NCI-H1436 treated with DMSO at 0.1 percent for 48 hours (cell line): ENCODE measurements around the gene PYGM.

ENCODE experiments used
- DNase-seq: peaks from one replicate; lab custom pipeline; 2025; lab: John Stamatoyannopoulos, UW

The PYGM gene

GRCh38 chr11:64735725-64736259, 24.0 kb downstream of the PYGM start:
- DNase-seq: no peak

- DNase-seq: no peak
Measured at GRCh38 chr11:64734811-64735724, 24.7 kb downstream of the PYGM start.

DNA sequence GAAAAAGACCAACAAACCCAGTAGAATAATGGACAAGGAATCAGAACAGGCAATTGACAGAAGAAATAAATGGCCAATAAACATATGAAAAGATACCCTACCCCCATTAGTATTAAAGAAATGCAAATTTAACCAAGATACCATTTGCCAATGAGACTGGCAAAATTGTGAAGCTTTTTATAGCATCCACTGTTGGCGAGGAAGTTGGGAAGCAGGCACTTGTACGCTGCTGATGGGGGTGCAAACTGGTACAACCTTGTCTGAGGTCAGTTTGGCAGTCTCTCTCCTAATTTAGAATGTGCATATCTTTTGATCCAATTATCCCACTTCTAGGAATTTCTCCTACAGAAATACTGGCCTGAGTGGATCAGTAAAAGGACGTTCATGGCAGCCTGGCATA, 28.2 kb downstream of the PYGM start:
- DNase-seq: no peak

DNA sequence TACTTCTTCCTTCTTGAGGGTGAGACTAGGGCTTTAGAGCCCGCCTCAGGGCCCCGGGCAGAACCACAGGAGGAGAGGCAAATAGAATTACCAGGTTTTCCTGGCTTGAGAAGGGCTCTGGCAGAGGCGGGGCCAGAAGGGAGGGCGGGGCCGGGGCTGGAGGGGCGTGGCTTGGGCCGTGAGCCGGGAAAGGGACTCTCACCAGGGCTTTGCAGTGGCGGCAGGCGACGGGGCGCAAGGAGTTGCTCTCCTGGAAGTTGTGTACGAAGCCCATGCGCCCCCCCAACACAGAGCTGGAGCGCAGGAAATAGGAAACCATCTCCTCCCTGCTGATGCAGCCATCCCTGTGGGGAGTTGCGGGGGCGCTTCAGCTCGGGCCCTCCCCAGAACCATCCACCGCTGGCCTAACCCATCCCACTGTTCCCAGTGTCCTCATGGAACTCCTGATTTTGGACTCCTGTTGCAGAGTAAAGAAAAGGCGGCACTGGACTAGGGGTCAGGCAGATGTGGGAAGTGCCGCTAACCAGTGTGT, 29.9 kb downstream of the PYGM start:
- no peak for DNase-seq

GRCh38 chr11:64728757-64729365, 30.9 kb downstream of the PYGM start:
- no peak for DNase-seq

DNA sequence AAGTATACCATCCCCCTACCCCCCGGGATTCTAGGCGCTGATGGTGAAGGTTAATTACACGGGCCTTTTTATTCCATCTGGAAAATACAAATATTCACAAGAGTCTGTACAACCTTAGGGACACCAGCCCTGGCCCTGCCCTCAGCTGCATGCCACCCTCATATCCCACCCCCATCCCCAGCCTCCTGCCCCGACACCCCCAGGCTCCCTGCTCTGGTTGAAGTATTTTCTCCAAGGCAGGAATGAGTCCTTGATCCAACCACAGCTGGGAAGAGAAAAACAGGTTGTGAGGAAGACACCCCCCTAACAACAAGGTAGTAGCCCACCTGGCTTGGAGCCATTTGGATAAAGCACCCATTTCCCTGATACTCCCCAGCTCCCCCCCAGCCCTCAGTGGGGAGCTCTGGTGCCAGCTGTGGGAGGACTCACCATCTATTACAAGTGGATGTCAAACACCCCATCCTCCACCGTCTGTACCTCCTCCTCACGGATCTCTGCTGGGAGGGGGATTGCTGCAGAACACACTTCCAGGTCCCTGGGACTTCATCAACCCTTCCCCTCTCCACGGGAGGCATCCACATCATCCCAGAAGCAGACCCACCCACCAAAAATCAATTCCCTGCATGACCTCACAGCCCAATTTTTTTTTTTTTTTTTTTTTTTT, 32.8 kb downstream of the PYGM start:
- no peak for DNase-seq

DNA sequence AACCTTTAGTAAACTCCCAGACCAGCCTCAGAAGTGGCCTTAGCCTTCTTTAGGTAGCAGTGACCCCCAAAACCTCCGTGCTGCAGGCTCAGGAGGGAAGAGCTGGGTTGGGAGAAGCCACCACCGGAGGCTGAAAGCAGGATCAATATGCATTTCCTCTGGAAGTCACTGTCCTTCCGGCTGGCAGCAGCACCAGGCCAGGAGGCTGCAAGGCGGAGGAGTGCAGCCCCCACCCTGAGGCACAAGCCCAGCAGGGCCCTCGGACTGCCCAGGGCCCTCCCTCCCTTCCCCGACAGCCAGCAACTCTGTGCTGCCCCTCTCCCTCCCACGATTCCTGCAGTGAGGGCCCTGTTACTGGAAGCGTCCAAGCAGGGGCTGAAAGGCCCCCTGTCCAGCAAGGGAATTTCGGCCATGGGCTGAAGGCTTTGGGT, 33.5 kb downstream of the PYGM start:
- no peak for DNase-seq

GRCh38 chr11:64724863-64725532, 34.8 kb downstream of the PYGM start:
- no peak for DNase-seq

DNA sequence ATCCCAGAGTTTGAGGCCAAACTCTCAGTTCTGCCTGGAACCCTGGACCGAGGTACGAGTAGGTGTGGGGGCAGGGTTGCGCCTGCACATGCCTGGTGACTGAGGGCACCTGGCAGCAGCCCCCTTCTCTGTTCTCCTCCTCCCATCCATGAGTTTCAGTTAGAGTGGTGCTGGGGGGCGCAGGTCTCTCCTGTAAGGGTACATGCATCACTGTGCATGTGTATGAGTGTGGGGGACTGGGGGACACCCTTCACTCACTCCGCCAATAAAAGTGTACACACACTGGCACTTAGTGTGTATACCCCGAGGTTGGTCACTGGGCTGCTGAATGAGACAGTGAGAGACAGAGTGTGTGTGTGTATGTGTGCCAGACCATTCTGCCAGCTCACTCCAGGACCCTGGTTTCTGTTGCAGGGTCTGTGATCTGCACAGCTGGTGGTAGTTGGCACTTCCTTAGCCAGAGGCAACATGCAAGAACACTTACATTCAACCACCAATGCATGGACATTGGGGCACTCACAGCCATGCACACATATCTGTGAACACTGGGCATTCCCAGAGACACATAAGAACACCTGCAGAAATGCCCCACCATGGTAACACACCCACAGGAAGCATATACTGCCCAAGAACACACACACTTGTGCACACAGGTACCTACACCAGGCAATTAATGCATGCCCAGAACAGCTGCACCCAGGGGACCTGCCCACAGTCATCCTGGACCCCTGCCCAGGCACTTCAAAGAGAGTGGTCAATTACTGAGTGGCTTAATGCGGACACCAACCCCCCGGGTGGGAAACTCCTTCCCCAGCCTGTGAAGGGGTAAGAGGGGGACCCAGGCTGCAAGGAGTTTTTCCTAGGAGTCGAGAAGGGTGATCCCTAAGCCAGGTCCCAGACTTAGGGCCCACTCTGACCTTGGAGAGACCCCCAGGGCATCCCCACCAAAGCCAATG, 35.6 kb downstream of the PYGM start:
- no peak for DNase-seq

DNA sequence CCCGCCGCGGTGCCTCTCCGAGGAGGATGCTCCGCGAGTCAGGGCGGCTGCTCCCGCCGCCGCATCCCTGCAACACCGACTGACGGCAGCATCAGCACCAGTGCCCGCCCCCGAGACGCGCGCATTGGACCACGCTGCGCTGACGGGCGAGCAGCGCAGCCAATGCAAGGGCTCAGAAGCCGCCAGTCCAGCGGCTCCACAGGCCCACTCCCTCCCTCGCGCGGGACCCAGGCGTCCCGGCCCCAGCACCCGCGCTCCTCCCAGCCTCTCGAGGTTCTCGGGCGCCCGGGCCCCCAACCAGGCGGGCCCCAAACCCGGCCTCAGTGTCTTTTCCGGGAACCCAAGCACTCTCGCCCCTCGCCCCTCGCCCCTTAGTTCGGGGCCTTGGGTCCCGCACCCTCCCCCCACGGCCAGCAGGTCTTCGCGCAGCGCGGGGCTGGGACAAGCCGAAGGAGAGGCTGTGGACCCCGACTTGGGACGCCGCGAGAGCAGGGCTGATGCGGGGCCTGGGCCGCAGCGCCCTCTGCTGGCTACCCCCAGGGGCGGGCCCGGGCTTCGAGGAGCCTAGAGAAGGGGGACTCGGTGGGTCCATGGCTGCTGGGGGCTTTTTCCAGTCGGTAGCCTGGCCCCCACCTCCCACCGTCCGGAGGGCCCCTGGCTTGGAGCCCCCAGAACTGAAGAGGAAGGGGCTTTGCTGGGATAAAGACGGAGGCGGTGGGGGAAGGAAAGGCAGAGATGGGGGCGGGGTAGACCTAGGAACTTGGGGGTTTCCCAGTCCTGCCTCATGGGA, 36.5 kb downstream of the PYGM start, which contains the start of gene NRXN2:
Gene NRXN2 (minus strand): TSS at position 81 of the 790 bp plus-strand sequence. CDS start 9,498 bp downstream, outside the sequence.
- no peak for DNase-seq

GRCh38 chr11:64722141-64723065, 37.4 kb downstream of the PYGM start:
- no peak for DNase-seq

GRCh38 chr11:64721359-64721699, 38.4 kb downstream of the PYGM start:
- DNase-seq: no peak

DNA sequence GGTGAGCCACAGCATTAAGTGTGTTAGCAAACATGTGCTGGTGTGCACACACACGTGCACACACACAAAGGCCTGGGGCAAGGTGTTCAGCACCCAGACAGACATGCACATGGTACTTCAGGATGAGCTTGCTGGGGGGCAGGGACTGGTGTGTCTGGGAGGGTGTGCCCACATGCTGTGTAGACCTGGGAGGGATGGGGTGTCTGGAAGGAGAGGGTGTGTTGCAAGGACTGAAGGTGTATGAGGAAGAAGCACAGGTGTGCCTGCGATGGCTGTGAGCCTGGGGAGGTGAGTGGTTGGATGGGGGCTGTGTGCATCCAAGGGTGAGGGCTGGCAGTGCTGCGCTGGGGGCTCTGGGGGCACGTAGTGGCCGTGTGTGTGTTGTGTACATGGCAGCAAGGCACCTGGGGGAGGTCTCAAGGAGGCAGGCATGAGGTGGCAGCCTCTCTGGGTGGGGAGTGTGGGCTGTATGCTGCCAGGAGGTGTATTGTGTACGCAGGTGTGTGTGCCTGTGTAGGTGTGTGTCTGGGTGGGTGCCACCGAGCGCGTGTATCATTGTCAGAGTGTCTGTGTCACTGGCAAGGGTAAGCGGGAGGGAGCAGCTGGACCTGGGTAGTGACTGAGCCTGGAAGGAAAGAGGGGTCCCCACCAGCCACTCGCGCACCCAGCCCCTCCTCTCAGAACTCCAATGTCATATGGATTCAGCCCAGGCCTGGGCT, 39.0 kb downstream of the PYGM start:
- no peak for DNase-seq

DNA sequence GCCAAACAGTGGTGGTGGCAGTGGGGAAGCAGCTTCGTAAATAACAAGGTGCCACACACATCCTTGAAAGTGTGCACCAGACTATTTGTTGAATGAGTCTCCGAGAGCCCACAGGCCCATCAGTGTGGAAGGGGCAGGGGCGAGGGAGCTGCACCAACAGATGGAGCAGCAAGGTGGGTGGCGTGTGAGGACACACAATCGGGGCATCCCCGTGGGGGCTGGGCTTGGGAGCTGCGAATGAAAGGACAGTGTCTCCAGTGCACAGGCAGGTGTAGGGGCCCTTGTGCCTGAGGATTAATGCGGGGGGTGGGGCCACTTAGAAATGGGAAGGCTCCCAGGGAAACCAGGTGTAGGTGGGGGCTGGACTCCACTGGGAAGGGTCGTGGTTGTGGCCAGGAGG, 39.6 kb downstream of the PYGM start:
- DNase-seq: no peak

DNA sequence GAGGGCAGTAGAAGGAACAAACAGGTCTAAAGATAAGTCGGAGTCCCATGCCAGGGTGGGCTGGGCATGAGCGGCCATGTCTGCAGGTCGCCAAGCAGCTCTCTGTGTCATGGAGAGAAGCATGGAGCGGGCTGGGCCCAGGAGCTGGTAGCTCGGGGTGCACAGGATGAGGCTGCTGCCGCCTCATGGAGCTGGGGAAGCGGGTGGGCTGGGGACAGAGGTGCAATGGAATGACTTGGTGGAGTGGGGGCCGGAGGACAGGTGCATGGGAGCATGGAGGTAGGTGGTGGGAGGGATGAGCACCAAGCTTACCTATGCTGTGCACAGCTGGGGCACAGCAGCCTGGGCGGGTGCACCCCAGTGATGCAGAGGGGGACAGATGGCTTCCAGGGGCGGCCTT, 40.4 kb downstream of the PYGM start:
- no peak for DNase-seq

DNA sequence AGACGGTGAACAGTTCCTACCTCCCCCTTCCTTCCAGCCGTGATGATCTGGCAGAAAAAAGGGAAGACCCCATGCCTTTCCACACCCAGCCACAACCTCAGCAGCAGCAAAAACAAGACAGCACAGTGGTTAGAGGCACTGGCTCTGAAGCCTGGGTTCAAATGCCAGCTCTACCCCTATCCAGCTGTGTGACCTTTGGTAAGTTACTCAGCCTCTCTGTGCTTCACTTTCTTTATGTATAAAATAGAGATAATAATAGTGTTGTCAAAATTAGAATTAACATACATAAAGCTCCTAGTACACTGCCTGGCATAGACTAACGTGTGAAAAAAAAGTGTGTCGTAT, 41.0 kb downstream of the PYGM start:
- no peak for DNase-seq

- no peak for DNase-seq
Measured at GRCh38 chr11:64718084-64718779, 41.5 kb downstream of the PYGM start.

DNA sequence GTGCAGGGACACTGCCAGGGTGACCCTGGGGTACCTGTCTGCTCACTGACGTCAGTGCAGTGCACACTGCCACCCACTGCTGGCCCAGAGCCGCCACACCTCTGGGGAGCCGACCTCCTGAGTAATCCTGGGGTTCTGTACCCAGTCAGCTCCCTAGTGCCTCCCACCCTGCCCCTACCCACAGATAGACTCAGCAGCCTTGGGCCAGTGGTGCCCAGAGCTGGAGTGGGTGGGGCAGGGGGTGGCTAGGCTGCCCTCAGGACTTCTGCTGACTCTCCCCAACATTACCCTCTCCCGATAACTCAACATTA, 42.6 kb downstream of the PYGM start:
- DNase-seq: no peak
